Stimulated activated CD4-positive, alpha-beta T cell treated with anti-CD3 and anti-CD28 coated beads, Interleukin-1b, Interleukin-23, amount 100 ng/mL, for 48 hours (primary cell): ENCODE results near the gene SAMM50.

Experiments
- DNase-seq: peaks from one replicate; pipeline ENCODE4 v3.0.0-alpha.2; 2020

Gene SAMM50

GRCh38 chr22:44032126-44032730 is 77.0 kb downstream of the SAMM50 start:
- DNase-seq, result no peak

GRCh38 chr22:44033287-44033686 is 78.0 kb downstream of the SAMM50 start:
- DNase-seq, result no peak

DNA sequence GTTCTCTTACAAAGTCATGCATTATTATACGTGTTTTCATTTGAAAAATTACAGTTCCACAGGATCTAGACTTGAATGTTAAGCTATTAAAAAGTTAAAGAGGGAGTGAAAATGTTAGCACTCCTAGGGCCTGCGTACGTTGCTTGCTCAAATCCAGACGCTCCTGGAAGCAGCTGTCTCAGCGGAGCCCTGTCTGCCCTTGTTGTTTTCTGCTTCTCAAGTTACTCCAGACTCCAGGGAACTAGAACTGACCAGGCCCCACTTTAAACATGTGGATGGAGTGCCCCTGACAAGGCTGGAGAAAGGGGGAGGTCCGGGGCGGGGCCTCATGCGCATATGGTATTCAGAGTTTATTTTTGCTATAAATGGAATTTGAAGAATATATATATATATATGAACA is 78.5 kb downstream of the SAMM50 start:
- no peak for DNase-seq

GRCh38 chr22:44037519-44038375 is 82.5 kb downstream of the SAMM50 start:
- no peak for DNase-seq

DNA sequence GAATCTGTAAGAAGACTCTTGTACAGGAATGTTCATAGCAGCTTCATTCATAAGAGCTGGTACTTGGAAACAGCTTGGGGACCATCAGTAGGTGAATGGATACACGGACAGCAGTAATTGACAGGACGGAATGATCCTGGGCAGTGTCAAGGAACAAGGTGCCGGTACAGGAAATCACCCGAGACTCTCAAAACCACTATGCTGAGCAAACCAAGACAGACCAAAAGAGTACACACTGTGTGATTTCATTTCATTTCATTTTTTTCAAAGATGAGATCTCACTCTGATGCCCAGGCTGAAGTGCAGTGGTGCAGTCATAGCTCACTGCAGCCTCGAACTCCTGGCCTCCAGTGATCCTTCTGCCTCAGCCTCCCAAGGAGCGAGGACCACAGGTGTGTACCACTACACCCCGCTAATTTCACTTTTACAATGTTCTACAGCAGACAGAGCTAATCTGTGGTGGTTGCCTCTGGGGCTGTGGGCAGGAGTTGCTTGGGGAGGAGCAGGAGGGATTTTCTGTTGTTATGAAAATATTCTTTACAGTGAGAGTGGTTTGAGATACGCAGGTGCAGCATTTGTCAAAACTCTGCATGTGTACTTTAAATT is 84.4 kb downstream of the SAMM50 start:
- no peak for DNase-seq

- DNase-seq, result no peak
Observed at GRCh38 chr22:44042249-44043218, 87.3 kb downstream of the SAMM50 start.

GRCh38 chr22:44045145-44045544 is 89.9 kb downstream of the SAMM50 start:
- DNase-seq, result no peak
